ENCODE measurements around the gene GALNS. TPM values are rescaled to one million over a fixed set of nuclear protein-coding genes. Genes with fewer than 3 reads are reported as not detected.

Gene GALNS, protein sequence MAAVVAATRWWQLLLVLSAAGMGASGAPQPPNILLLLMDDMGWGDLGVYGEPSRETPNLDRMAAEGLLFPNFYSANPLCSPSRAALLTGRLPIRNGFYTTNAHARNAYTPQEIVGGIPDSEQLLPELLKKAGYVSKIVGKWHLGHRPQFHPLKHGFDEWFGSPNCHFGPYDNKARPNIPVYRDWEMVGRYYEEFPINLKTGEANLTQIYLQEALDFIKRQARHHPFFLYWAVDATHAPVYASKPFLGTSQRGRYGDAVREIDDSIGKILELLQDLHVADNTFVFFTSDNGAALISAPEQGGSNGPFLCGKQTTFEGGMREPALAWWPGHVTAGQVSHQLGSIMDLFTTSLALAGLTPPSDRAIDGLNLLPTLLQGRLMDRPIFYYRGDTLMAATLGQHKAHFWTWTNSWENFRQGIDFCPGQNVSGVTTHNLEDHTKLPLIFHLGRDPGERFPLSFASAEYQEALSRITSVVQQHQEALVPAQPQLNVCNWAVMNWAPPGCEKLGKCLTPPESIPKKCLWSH
- polyA plus RNA-seq (ENCODE audit: low read depth in 6 of 6): 10 to 100 TPM in 3 of 6 donors, 1 to 10 TPM in 3; 6.1 to 21.4 (median 9.5) TPM

DNA sequence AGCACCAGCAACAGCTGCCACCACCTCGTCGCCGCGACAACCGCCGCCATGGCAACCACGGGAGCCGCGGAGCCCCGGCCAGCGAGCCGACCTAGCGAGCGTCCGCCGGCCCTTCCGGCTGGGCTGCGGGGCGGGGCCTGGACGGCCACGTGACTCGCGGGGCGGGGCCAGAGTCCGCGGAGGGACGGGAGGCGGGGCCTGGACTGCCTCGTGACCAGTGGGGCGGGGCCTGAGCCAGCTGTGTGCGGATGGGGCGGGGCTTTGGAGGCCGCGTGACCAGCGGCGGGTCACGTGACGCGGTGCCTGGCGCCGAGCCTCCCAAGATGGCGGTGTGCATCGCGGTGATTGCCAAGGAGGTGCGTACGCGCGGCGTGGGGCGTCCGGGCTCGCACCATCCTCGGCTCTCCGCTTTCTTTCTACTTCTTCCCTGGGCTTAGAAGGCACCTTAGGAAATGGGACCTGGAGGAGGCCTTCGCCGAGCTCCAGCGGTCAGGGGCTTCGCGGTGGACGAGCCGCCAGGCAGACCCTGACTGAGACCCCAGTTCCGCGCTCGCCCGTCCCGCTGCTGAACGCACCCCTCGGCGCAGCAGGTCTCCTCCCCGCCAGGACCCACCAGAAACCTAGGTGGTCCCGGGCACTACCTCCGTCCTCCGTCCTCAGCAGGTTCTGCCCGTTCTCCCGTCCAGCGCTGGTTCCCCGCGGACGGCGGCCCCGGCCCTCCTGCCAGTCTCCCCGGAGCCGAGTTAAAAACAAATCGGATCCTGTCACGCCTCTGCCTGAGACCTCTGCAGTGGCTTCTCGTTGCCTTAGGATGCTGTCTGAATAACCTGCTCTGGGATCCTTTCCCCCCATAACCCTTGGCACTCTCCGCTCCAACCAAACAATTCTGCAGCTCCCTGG, at the start of gene GALNS, which contains the start of gene TRAPPC2L:
Gene GALNS, minus strand, starts transcription at position 120 of the 900 bp plus-strand sequence. Its CDS starts 70 bp downstream, at position 50.
Gene TRAPPC2L, plus strand, starts transcription at position 300 of the 900 bp plus-strand sequence. Its CDS starts 24 bp downstream, at position 324.
- Mint-ChIP-seq H3K4me1 (peaks cover 20 to 39% (median 34%) of the 10 kb centered on the region in 3 donors), H3K27ac (peak within 1 kb of the TSS; percentile 93 to 99 (median 96)), H3K9me3 (no peaks in the 10 kb centered on the region), H3K36me3 (no peaks in the 10 kb centered on the region), H3K4me3 (peak within 1 kb of the TSS; percentile 95 to 100 (median 97)), H3K27me3 (no peaks in the 10 kb centered on the region)
- ATAC-seq (ENCODE audit: low read depth in 2 of 2) (peak; percentile 72 to 78), DNase-seq (peak; percentile 98)

DNA sequence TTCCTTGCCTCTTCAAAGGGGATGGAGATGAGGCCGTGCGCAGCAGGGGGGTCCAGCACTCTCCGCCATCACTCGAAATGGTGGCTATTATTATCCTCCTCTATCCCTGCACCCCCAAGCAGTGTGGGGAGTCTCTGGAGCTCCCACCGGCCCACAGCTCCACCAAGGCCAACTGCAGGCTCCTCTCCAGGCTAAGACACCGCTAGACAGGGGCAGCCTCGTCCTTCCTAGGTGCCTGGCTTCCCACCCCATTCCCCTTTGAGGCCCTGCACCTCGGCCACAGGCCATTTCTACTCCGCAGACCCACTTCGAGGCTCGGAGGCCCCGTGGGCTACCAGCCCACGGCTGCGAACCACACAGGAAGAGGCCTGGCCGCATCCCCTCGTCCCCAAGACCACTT, 49.3 kb upstream of the GALNS start:
- Mint-ChIP-seq H3K9me3 (no peaks in the 10 kb centered on the region), H3K4me3 (no peak overlapping the region), H3K4me1 (peaks cover 10 to 34% (median 23%) of the 10 kb centered on the region in 3 donors), H3K27me3 (no peaks in the 10 kb centered on the region), H3K36me3 (no peaks in the 10 kb centered on the region), H3K27ac (peak overlapping the region in 1 of 6 donors; percentile 20)
- ATAC-seq (ENCODE audit: low read depth in 2 of 2): no peak
- DNase-seq: no peak

DNA sequence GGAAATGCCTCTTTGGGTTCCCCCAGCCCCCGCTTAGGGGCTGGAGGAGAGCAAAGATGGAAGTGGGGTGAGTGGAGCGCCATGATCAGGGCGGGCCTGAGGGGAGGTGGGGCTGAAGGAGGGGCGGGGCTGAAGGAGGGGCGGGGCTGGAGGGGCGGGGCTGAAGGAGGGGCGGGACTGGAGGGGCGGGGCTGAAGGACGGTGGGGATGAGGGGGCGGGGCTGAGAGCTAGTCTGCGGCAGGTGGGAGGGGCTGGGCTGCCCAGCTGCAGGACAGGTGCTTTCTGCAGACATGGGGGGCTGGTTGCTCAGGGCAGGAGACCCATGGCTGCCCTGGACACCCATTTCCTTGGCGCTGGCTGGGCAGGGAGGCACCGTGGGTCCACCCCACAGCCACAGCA, 48.8 kb upstream of the GALNS start:
- H3K4me1 Mint-ChIP-seq: peaks cover 9 to 33% (median 21%) of the 10 kb centered on the region in 3 donors
- H3K4me3 Mint-ChIP-seq: no peak overlapping the region
- no peaks in the 10 kb centered on the region for H3K36me3 Mint-ChIP-seq
- no peaks in the 10 kb centered on the region for H3K9me3 Mint-ChIP-seq
- DNase-seq (no peak), ATAC-seq (ENCODE audit: low read depth in 2 of 2) (peak; percentile 40 to 43)
- peak overlapping the region in 1 of 6 donors; percentile 56 for H3K27ac Mint-ChIP-seq
- no peaks in the 10 kb centered on the region for H3K27me3 Mint-ChIP-seq

DNA sequence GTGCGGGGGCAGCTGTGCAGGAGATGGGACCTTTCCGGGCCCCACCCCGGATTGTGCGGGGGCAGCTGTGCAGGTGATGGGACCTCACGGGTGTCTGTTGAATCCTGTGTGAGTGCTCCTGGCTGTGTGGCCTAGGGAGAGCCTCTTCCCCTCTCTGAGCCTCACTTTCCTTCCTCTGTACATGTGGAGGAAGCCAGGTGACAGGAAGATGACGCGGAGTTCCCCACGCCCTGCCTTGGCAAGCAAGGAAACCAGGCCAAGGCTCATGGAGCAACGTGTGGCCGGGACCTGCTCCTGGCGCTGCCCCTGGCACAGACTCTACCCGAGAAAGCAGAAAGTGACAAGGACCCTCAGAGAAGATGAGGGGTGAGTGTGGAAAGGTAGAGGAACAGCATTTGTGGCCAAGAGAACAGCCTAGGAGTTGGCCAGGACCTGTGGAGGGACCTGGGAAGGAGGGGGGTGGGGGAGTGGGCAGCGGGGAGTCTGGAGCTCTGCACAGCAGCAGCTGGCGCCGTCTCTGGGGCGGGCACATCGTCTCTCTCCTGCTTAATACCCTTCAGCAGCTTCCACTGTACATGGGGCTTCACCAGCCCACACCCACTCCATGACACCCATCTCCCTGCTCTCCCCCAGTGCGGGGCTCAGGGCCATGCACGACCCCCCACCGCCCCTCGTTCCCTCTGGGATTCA, 48.1 kb upstream of the GALNS start:
- Mint-ChIP-seq H3K4me3 (no peak overlapping the region), H3K4me1 (peaks cover 7 to 26% (median 16%) of the 10 kb centered on the region in 3 donors), H3K36me3 (no peaks in the 10 kb centered on the region), H3K9me3 (no peaks in the 10 kb centered on the region), H3K27me3 (no peaks in the 10 kb centered on the region), H3K27ac (no peak overlapping the region)
- no peak for ATAC-seq (ENCODE audit: low read depth in 2 of 2)
- no peak for DNase-seq

GRCh38 chr16:88903267-88903666, 46.5 kb upstream of the GALNS start:
- H3K4me3 Mint-ChIP-seq: no peak overlapping the region

DNA sequence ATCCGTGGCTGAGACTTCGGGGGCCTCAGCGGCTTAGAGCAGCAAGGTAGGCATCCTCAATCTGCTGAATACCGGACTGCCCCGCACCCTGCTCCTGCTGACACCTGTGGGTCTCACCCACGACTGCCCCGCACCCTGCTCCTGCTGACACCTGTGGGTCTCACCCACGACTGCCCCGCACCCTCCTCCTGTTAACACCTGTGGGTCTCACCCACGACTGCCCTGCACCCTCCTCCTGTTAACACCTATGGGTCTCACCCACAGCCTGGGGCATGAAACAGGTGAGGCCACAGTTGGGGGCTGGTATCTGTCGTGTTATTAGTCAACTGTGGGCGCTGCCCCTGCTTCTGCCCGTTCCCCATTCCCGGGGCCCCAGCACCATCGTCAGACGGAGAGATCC, 46.0 kb upstream of the GALNS start:
- Mint-ChIP-seq H3K4me3 (peak overlapping the region in 1 of 8 donors; percentile 30), H3K27ac (peak overlapping the region in 2 of 6 donors; percentile 42 to 69), H3K27me3 (no peaks in the 10 kb centered on the region), H3K36me3 (no peaks in the 10 kb centered on the region), H3K9me3 (no peaks in the 10 kb centered on the region), H3K4me1 (peaks cover 7 to 25% (median 14%) of the 10 kb centered on the region in 3 donors)
- DNase-seq (no peak), ATAC-seq (ENCODE audit: low read depth in 2 of 2) (no peak)

More at GRCh38 chr16:88903267-88903666, 46.5 kb upstream of the GALNS start:
- no peaks in the 10 kb centered on the region for H3K36me3 Mint-ChIP-seq
- H3K27me3 Mint-ChIP-seq: no peaks in the 10 kb centered on the region
- ATAC-seq (ENCODE audit: low read depth in 2 of 2) (no peak), DNase-seq (no peak)
- H3K9me3 Mint-ChIP-seq: no peaks in the 10 kb centered on the region
- H3K4me1 Mint-ChIP-seq: peaks cover 7 to 26% (median 16%) of the 10 kb centered on the region in 3 donors
- peak overlapping the region in 1 of 6 donors; percentile 42 for H3K27ac Mint-ChIP-seq

GRCh38 chr16:88901718-88902337, 45.1 kb upstream of the GALNS start:
- H3K9me3 Mint-ChIP-seq: no peaks in the 10 kb centered on the region
- H3K27me3 Mint-ChIP-seq: no peaks in the 10 kb centered on the region
- no peak overlapping the region for H3K4me3 Mint-ChIP-seq
- DNase-seq (no peak), ATAC-seq (ENCODE audit: low read depth in 2 of 2) (no peak)
- H3K36me3 Mint-ChIP-seq: no peaks in the 10 kb centered on the region
- H3K27ac Mint-ChIP-seq: no peak overlapping the region
- H3K4me1 Mint-ChIP-seq: peaks cover 7 to 21% (median 12%) of the 10 kb centered on the region in 3 donors

DNA sequence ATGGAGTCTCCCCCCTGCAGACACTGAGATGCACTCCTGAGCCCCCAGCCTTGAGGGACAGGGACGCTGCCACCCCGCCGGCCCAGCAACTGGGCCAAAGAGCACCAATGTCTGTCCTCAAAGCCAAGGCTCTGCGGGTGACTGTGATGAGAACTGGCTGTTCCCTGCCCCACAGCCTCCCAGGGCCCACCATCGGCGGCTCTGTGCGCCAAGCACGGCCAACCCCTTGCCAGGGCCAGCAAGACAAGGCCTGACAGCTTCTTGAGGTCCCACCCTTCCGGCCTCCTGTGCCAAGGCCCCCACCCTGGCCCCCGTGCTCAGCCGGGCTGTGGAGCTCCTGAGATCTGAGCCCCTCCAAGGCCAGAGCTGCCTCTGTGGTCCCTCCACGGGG, 43.9 kb upstream of the GALNS start:
- Mint-ChIP-seq H3K4me1 (peaks cover 1 to 19% (median 6%) of the 10 kb centered on the region in 3 donors), H3K27me3 (no peaks in the 10 kb centered on the region), H3K27ac (no peak overlapping the region), H3K9me3 (no peaks in the 10 kb centered on the region), H3K4me3 (no peak overlapping the region), H3K36me3 (no peaks in the 10 kb centered on the region)
- ATAC-seq (ENCODE audit: low read depth in 2 of 2): no peak
- DNase-seq: no peak

GRCh38 chr16:88899901-88900661, 43.3 kb upstream of the GALNS start:
- peaks cover 3 to 21% (median 7%) of the 10 kb centered on the region in 3 donors for H3K4me1 Mint-ChIP-seq
- no peaks in the 10 kb centered on the region for H3K36me3 Mint-ChIP-seq
- DNase-seq: no peak
- no peaks in the 10 kb centered on the region for H3K9me3 Mint-ChIP-seq
- ATAC-seq (ENCODE audit: low read depth in 2 of 2): no peak
- no peaks in the 10 kb centered on the region for H3K27me3 Mint-ChIP-seq
- no peak overlapping the region for H3K4me3 Mint-ChIP-seq
- no peak overlapping the region for H3K27ac Mint-ChIP-seq

- DNase-seq (no peak), ATAC-seq (ENCODE audit: low read depth in 2 of 2) (no peak)
- Mint-ChIP-seq H3K9me3 (no peaks in the 10 kb centered on the region), H3K27me3 (no peaks in the 10 kb centered on the region), H3K4me3 (no peak overlapping the region), H3K27ac (peak overlapping the region in 1 of 6 donors; percentile 25), H3K4me1 (peaks cover 5 to 24% (median 9%) of the 10 kb centered on the region in 3 donors), H3K36me3 (no peaks in the 10 kb centered on the region)
Observed at GRCh38 chr16:88897696-88898425, 41.1 kb upstream of the GALNS start.

DNA sequence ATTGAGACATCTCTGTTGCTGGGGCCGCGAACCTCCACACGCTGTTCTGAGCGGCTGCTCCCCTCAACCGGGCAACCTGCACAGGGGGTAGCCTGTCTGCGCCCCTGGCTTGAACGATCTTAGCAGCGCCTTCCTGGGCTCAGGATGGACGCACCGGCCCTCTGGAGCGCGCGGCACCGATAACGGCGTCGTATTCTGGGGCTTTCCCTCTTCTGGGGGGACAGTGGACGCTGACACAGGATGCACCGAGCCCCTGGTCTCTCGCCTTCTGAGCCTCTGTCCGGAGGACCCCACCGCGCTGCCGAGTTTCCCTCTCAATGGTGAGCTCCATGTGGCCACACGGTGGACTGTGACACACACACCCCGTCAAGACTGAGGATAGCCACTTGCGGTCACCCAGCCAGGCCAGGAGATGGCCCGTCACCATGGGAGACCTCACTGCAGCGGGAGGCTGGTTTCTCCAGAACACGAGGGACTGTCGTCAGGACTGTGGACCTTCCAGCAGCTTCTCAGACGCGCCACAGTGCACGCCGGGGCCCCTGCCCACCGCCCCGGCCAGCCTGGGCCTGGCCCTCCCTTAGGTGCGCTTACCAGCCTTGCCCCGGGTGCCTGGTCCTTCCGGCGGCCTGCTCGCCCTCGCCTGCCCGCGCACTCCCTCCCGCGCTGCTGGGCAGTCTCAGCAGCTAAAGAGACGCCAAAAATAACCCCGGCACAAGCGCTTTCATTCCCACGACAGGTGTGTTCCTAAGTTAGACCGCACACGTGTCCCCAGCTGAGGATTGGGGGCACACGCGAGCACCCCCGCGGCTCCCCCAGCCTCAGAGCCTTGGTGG, 39.7 kb upstream of the GALNS start:
- Mint-ChIP-seq H3K27me3 (no peaks in the 10 kb centered on the region), H3K4me3 (no peak overlapping the region), H3K4me1 (peaks cover 5 to 20% (median 9%) of the 10 kb centered on the region in 3 donors), H3K27ac (no peak overlapping the region), H3K9me3 (no peaks in the 10 kb centered on the region), H3K36me3 (peaks cover 0 to 6% of the 10 kb centered on the region in 2 donors)
- ATAC-seq (ENCODE audit: low read depth in 2 of 2) (no peak), DNase-seq (no peak)

Data from naive B cell (primary cell).